GM19463 (cell line): ENCODE measurements around the gene SBDS.
A peak's percentile ranks its signal among the peaks of the same experiment; 100 is the strongest.
"Not testable (repeated sequence)": the region's sequence is repeated elsewhere in the genome, so short reads cannot be mapped to it uniquely, and the experiment has no call there.

ENCODE experiments used
- ATAC-seq: cut with Tn5 transposase; IDR thresholded peaks from one replicate; pipeline ENCODE4 v1.9.1; 2021; ENCODE audit warnings: mild to moderate bottlenecking, moderate library complexity; ENCODE audit not compliant: unreplicated experiment

The SBDS gene

GRCh38 chr7:66995050-66995776 is at the start of gene SBDS:
SBDS (minus strand) TSS chr7:66995586; CDS start chr7:66995417, 169 bp downstream.
- peak; percentile 60 for ATAC-seq

DNA sequence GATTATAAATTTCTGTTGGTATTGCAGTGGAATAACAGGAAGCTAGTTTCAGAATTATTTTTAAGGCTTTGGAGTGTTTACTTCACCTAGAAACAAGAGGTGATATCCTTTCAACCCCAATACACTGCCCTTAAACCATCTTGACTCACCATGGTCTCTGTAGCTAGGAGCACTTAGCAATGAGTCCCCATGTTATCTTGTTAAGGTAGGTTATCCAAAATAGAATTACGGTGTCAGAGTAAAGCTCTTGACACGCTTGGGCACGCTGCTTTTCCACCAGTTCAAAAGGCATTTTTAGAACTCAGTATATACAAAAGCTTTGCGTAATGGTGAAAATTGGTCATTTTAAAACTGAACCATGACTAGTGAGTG is 48.2 kb upstream of the SBDS start:
- not testable (repeated sequence) for ATAC-seq

DNA sequence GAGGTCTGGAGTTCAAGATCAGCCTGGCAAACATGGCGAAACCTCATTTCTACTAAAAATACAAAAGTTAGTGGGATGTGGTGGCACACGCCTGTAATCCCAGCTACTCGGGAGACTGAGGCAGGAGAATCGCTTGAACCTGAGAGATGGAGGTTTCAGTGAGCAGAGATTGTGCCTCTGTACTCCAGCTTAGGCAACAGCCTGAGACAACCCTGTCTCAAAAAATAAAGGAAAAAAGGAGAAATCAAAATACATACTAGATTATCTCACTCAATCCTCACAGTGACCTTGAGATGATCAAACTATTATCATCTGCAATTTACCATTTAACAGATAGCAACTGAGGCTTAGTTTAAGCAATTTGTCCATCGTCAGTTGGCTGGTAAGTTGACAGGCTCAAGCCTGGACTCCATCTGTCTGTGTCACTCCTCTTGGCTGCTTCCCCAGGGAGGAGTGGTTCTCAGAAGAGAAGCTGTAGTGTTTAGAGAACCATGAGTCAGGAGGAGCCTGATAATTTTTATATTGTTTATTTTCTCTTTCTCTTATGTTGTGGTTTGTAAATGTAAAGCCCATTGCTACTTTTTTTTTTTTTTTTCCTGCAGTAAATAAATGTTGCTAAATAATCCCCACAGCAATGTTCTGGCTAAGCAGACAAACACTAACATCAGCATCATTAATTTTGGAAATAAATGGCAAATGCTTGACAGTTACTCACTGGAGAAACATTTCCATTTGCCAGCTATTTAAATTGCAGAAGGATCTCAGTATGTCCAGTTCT is 47.6 kb upstream of the SBDS start:
- ATAC-seq = not testable (repeated sequence)

DNA sequence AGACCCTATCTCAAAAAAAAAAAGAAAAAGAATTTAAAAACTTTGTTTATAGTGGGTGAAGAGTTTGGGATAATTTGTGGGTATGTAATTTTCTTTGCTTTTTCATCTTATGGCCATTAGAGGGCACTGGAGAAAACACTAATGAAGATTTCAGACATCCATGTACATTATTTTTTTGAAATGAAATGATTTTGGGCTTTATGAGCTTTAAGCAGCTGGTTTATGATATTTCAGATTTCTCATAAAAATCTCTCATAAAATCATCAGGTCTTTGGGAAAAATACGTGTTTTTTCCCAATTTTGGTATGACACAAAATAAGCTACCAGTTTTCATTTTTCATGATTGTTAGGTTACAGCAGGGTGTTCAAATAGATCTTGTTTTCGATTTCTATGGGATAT is 45.4 kb upstream of the SBDS start:
- ATAC-seq = not testable (repeated sequence)

DNA sequence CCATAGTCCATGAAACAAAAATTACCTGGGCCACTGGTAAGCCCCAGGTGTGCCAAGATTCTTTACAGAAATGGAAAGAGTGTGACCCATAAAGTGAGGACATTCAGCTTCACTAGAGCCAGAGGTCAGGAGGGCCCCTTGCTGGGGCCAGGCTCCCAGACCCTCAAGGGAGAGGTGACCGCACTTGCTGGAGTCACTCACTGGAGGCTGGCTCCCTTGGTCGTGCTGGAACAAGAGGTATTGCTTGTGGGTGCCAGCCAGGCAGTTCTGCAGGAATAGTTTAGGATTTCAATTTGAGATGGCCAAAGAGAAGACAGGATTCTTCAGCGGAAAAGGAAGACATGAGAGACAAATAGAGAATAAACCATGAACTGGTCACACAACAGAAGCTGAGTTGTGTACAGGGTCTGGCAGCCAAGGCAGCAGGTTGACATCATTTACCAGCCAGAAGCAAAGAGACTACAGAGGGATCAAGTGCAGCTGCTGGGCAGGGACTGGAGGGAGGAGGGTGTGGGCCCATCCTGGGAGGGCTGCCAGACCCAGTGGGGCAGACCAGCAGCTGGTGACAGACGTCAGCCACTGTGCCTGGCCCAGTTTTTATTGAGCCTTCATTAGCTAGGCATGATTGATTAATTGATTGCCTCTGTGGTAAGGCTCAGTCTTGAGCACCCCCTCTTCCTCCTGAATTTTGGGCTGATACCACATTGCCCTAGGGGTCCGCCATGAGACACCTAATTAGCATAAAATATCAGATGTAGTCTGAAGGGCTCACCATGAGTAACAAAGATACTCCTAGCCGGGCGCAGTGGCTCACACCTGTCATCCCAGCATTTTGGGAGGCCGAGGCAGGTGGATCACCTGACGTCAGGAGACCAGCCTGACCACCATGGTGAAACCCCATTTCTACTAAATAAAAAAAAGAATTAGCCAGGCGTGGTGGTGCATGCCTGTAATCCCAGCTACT is 41.3 kb upstream of the SBDS start:
- ATAC-seq = not testable (repeated sequence)

DNA sequence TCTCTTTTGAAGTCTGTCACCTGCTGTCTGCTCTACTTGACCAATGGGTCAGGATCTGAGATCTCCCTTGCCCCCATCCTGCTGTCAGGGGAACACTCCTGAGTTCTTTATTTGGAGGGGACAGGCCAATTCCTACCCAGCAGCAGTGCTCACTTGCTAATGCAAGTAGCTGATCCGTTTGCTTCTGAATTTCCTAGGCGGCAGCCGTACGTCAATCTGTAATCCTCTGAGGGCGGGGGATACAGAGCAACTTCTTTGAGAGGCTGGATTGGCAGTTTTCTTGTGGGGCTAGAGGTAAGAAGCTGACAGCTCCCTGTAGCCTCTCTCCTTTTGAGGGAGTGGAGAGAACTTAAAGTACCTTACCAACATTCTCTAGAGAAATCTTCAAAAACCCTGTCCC is 37.9 kb upstream of the SBDS start:
- no peak for ATAC-seq

DNA sequence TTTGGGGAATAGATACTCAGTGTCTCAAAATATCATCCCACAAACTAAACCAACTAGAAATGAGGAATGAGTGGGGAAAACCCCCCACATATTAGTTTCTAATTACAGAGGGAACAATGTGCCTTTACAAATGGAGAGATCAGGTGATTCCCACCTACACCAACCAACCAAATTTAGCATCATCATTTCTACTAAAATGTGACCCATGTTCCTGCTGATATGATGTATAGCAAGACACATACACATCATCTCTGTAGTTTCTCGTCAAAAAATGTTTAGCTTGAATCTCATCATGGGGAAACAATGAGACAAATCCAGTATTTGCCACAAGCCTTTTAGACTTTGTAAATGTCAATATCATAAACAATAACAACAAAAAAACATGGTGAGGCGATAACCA is 36.3 kb upstream of the SBDS start:
- ATAC-seq = not testable (repeated sequence)

- ATAC-seq = not testable (repeated sequence)
Measured at GRCh38 chr7:67025459-67025858, 30.1 kb upstream of the SBDS start.

DNA sequence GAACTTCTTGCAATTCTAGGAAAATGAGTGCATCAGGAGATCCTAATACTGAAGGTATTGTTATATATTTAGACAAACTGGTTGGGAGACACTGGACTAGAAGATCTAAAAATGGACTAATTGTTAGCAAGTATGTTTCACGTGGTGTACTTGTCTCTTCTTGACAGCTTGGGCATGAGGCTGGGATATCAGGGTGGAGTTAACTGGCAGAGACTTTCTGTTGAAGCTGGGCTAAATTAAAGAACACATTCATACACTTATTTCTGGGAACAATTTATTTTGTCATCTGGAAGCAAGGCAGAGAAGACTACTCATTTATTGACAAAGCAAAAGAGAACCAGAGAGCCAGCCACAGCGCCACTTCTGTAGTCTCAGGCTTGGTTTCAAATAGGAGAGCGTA is 27.1 kb upstream of the SBDS start:
- ATAC-seq = no peak

GRCh38 chr7:67021260-67021659 is 25.9 kb upstream of the SBDS start:
- no peak for ATAC-seq

- ATAC-seq = no peak
Measured at GRCh38 chr7:67019562-67020390, 24.4 kb upstream of the SBDS start.

DNA sequence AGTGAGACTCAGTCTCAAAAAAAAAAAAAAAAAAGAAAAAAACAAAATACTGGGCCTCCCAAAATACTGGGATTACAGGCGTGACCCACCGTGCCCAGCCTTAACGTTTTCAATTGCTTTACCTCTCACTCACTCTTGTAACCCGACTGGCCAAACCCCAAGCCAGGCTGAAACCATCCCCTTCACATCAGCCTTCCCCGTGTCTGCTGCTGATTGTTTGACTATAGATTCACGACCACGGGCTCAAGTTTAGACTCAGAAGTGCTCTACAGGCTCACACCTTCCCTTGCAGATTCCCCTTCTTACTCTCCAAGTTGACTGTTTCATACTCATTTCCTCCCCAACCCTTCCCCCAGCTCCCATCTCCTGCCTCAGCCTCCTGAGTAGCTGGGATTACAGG is 23.6 kb upstream of the SBDS start:
- no peak for ATAC-seq

GRCh38 chr7:67017971-67018370 is 22.6 kb upstream of the SBDS start:
- ATAC-seq = not testable (repeated sequence)

DNA sequence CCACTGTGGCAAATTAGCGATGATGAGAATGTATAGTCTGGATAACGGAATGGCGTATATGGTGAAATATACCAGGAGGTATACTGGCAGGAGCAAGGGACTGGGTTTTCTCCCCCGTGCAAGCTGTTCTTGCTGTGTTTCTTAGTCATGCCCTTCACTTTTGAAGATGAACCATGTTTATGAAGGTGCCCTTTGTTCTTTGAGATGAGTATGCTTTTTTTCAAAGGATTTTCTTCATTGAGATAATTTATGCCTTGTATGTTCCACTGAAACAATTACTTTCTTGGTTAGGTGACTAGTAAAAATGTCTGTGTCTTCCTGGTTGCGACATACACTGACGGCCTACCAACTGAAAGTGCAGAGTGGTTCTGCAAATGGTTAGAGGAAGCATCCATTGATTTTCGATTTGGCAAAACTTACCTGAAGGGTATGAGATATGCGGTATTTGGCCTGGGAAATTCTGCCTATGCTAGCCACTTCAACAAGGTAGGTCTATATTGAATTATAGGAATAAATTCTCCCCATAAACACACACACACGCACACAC is 18.8 kb upstream of the SBDS start:
- not testable (repeated sequence) for ATAC-seq

DNA sequence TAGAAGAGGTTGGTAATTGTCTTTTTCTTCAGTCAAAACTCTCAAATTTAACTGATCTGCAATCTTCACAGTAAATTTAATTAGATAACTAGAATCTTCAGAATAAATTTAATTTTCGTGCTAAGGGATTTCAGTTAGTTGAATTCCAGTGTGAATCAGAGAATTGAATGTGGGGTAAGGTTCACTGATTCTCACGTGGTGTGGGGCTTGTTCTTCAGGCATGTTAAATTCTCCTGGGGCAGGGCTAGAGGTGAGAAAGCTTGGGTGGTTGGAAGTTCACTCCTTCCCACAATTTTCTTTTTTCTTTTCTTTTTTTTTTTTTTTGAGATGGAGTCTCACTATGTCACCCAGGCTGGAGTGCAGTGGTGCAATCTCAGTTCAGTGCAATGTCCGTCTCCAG is 14.3 kb upstream of the SBDS start:
- not testable (repeated sequence) for ATAC-seq

- ATAC-seq = no peak
Measured at GRCh38 chr7:67008260-67008659, 12.9 kb upstream of the SBDS start.

DNA sequence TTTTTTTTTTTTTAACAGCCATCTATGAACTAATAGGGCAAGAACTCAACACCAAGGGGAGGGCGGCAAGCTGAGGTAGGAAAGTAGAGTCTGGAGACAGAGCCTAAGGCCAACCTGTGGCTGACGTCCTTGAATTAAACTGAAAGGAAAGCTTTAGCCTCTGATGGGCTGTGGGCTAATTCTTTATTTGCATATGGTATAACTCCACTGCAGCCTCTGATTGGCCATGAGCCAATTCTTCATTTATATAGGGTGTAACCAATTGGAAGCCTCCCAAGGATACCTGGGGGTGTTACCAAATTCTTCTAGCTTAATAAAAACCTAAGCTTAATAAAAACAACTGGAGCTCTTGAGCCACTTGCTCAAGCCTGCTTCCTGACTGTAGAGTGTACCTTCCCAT is 11.6 kb upstream of the SBDS start:
- no peak for ATAC-seq

DNA sequence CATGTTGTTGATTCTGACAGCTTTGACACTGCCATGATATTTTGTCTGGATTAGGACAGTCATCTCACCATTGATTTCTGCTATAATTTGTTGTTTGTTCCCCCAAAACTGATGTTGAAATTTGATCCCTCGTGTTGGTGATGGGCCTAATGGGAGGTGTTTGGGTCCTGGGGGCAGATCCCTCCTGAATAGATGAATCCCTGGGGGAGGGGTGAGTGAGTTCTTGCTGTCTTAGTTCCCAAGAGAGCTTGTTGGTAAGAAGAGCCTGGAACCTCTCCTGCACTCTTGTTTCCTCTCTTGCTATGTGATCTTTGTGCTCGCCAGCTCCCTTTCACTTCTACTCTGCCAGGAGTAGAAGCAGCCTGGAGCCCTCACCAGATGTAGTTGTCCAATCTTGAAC is 8.8 kb upstream of the SBDS start:
- not testable (repeated sequence) for ATAC-seq

GRCh38 chr7:67000601-67001258 is 5.3 kb upstream of the SBDS start:
- not testable (repeated sequence) for ATAC-seq
